ENCODE measurements around the gene BAZ1B.

- TF ChIP-seq CTCF (conservative IDR thresholded peaks at IDR 0.05; ENCODE audit: low read length): no peak
- no peak for TF ChIP-seq EZH2phosphoT487 (IDR thresholded peaks at IDR 0.05; ENCODE audit: borderline replicate concordance, low read depth, low read length)
These were observed 48.9 kb upstream of the BAZ1B start for GRCh38 chr7:73570977-73571376.

All from OCI-LY7 (cell line).